GM18520 (cell line): ENCODE measurements around the gene UBE2J2.
"Not testable (repeated sequence)": the region's sequence is repeated elsewhere in the genome, so short reads cannot be mapped to it uniquely, and the experiment has no call there.

Experiments used
- ATAC-seq: cut with Tn5 transposase; IDR thresholded peaks from one replicate; pipeline ENCODE4 v1.9.1; 2021; ENCODE audit not compliant: unreplicated experiment

UBE2J2 gene

DNA sequence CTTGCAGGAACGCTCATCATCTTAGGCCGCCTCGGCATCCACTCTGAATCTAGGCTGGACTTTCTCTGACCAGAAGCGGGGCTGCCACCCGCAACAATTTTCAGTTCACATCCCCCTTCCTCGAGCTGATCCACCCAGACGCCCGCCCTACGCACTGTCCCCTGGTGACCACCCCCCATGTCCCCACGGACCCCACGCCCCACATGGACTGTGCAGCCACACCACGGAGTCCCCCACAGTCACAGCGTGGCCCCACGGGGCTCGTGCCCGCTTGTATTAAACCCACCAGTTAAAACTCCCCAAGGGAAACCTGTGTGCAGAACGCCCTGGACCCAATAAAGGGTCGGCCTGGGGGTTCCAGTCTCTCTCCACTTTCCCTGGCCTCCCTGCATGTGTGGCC, 14.1 kb downstream of the UBE2J2 start:
- no peak for ATAC-seq

- no peak for ATAC-seq
These were observed 14.6 kb downstream of the UBE2J2 start for GRCh38 chr1:1259119-1259488.

DNA sequence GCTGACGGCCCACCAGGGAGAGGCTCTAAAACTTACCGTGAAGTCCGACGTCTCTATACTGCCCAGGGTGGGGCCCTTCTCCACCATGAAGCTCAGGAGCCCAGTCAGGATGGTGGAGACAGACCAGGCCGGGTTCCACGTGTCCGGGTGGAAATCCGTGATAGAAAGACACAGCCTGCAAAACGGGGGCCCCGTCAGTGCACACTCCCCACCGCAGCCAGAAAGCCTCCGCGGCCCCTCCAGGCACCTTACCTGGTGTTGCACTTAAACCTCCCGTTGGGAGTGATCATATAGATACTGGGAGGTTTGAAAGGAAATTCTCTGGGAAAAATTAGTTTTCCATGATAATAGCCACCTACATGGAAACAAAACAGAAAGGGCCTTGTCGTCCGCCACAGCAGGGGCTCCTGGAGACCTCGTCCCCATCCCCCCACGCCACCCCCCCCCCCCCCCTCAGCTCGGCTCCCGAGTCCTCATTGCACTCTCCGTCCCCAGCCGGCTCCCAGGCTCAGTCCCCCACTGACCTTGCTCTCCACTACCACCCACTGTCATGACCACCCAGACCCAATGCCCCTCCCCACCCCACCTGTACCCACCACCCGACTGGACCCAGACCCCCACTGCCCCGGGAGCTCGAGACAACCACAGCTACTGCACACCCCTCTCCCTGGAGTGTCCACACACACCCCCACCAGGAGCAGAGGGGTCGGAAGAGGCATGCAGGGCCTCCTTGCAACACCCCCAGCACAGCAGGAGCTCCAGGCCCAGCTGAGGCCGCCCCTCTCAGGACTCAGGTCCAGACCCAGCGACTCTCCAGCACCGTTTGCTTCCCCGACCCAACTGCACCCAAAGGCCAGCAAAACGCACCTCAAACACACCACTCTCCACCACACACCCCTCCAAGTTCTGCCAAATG, 16.4 kb downstream of the UBE2J2 start:
- no peak for ATAC-seq

DNA sequence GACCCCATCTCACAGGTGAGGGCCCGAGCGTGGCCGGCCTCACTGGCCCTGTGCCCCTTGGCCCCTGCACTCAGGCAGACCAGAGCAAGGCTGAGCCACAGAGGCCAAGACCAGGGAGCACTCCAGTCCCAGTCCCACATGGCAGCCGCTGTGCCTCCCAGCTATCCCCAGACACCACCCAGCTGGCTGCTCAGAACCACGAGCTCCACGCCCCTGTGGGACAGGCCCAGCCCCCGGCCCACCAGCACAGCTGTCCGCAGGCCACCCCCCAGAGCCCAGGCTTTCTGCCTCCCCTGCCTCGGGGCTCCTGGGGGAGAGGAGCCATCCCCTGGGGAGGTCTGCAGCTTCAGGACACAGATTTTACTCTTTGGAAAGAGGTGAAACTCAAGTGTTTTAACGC, 18.0 kb downstream of the UBE2J2 start:
- no peak for ATAC-seq

DNA sequence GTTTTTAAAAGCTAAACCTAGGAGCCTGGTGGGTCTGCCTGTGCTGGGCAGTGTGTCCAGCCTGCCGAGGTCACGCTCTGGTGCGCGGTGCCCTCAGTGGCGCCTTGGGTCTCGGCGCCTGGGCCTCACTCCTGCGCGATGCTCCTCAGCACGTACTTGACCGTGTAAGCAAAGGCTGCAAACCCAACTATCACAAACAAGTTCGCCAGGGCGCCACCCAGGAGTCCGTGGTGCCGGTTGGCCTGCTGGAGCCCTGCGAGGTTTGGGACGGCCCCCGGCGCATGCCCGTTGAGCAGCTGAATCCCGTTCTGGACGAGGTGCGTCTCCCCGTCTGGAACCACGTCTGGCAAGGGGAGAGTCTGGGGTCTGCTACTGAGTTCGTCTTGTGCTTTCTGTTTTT, 18.6 kb downstream of the UBE2J2 start:
- ATAC-seq, result no peak

DNA sequence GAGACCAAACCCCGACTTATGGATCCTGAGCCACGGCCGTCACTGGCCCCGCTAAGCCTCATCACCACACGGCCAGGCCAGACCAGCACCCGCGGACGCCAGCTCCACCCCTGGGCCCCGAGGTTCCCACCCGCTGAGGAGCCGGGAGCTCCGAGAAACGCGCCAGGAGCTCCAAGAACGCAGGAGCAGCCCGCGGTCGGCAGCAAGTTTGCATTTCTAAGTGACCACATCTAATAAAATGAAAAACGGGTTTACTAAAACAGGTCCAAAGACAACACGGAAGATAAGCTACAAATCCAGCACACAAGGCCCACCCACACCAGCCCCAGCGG, 19.0 kb downstream of the UBE2J2 start:
- no peak for ATAC-seq

DNA sequence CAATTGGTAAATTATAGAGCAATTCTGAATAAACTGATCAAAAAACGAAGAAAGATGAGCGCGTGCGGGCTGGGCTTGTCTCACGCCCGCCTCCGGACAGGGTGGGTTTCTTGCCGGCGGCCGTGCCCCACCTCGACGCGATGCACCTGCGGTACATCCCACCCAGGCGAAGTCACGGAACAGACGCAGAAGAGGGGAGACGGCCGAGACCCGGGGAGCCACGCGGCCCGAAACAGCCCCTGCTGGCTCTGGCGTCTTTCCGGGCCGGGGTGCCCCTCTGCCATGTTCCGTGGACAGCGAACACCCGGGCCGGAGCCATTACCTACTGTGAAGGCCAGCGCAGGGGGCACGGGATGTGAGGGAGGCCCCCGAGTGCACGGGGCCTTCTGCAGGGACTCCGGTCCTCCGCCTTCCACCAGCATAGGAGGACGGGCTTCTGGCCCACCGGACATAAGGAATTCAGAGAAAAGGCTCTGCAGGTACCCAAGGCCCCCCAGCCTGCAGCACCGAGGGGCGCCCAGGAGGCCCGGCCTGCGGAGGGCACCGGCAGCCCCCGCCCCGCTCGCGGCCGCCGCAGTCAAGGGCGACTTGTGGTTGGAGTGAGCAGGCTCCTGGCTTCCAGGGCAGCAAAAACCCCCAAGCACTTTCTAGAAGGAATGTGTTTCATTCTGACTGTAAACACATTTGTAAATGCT, 19.5 kb downstream of the UBE2J2 start:
- ATAC-seq, result no peak

- no peak for ATAC-seq
These were observed 20.3 kb downstream of the UBE2J2 start for GRCh38 chr1:1253314-1253713.

GRCh38 chr1:1250786-1251284, 22.8 kb downstream of the UBE2J2 start:
- ATAC-seq, result no peak

DNA sequence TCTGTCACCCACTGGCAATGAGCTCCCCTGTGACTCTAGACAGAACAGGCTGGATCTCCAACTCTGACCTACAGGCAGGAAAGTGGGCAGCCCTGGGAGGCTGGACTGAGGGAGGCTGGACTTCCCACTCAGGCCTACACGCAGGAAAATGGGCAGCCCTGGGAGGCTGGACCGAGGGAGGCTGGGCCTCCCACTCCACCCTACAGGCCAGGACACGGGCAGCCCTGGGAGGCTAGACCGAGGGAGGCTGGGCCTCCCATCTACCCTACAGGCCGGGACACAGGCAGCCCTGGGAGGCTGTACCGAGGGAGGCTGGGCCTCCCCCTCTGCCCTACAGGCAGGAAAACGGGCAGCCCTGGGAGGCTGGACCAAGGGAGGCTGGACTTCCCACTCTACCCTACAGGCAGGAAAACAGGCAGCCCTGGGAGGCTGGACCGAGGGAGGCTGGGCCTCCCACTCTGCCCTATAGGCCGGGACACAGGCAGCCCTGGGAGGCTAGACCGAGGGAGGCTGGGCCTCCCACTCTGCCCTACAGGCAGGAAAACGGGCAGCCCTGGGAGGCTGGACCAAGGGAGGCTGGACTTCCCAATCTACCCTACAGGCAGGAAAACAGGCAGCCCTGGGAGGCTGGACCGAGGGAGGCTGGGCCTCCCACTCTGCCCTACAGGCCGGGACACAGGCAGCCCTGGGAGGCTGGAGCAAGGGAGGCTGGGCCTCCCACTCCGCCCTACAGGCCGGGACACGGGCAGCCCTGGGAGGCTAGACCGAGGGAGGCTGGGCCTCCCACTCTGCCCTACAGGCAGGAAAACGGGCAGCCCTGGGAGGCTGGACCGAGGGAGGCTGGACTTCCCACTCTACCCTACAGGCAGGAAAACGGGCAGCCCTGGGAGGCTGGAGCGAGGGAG, 25.4 kb downstream of the UBE2J2 start:
- not testable (repeated sequence) for ATAC-seq

- no peak for ATAC-seq
These were observed 26.2 kb downstream of the UBE2J2 start for GRCh38 chr1:1247341-1247913.

DNA sequence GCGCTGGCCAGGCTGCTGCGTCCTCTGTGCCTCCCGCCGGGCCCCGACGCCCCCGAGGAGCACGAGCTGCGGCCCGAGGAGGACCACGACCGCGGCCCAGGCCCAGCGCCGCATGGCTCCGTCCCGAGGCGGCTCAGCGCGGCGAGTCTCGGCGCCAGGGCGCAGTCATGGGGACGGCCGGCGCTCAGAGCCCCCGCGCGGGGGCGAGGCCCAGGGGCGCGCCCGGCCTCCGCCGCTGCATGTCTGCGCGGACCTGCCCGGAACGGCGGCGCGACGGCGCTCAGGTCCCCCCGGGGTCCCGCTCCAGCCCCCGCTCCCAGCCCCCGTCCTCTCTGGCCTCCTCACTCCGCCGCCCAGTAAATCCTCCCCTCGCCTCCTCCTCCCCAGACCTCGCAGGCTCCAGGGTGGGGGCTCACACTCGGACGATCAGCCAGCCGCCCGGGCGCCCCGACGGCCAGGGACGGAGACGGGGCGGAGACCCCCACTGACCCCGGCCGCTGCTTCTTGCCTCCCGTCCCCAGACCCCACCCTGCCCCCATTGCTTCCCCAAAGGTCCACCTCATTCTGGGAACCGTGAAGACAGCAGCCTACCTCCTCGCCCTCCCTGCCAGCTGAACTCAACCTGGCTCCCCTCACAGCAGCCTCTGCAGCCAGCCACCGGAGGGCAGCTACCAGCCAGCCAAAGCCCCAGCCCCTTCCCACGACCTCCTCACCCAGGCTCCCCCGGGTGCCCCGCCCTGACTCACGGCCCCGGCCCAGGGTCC, 26.9 kb downstream of the UBE2J2 start, which contains the start of gene C1QTNF12:
TSS of gene C1QTNF12 (minus strand) at position 146 of the 764 bp plus-strand sequence. CDS start at position 114, 32 bp downstream.
- no peak for ATAC-seq

GRCh38 chr1:1245817-1246576, 27.7 kb downstream of the UBE2J2 start:
- no peak for ATAC-seq

DNA sequence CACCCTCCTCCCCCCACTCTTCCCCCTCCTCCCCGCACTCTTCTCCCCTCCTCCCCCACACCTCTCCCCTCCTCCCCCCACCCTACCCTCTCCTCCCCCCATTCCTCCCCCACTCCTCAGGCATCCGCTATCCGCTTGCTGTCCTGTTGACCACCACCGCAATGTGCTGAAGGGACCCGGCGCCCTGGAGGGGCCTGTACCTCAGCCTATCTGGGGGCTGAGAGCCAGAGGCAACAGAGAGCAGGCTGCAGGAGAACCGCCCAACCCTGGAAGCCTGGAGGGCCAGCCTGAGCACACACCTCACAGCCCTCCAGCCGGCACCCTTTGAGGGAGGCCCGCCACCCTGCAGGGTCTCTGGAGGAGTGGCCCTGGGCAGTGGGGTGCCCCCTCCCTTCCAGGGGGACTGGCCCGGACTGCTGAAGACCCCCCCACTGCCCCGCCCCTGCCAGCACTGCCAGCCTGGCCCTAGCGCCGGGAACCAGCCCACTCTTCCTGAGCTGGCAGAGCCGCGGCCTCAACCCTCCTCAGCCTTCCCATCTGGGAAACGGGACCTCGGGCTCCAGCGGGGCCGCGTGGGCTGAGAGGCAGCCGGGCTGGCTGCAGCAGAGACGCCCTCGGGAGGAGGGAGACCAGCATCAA, 28.4 kb downstream of the UBE2J2 start:
- ATAC-seq, result no peak

DNA sequence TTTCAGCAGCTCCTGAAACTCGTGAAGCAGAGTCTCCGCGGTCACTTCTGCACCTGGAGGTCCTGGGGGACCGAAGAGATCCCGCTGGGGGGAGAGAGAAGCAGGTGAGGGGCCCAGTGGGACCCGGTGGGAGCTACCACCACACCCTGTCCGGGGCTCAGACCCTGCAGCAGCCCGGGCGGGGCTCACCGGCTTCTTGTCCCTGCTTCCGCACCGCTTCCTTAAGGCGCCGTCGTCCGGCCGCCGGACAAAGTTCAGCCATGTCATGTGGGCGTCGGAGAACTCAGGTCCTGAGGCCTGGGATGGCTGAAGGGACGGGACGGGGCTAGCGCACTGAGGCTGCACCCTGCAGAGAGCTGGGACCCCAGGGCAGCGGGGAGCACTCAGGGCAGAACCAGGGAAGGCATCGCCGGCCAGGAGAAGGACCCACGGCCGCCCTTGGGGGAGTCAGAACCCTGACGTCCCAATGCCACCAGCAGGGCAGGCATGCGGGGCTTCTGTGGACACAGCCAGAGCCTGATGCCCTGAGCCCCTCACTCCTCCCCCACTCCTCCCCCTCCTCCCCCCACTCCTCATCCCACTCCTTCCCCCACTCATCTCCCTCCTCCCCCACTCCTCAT, 29.4 kb downstream of the UBE2J2 start:
- ATAC-seq, result no peak

- ATAC-seq, result no peak
These were observed 29.9 kb downstream of the UBE2J2 start for GRCh38 chr1:1243807-1244191.

DNA sequence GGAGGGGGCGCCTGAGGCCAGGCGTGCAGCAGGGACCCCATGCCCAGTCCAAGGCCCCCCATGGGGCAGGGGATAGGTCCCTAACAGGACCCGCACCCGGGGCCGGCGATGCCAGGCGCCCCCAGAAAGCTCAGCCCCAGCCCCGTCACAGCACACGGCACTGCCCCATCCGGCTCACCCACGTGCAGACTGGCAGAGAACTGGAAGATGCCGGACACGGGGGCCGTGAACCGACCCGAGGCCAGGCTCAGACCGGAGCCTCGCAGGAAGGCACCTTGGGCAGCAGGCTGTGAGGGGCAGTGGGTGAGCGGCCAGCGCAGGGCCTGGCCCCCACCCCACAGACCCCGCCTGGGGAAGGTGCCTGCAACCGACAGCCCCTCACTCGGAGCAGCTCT, 30.4 kb downstream of the UBE2J2 start:
- no peak for ATAC-seq

- ATAC-seq, result no peak
These were observed 31.0 kb downstream of the UBE2J2 start for GRCh38 chr1:1242461-1243265.
